ENCODE measurements around the gene DCAF11. TPM values are rescaled to one million over a fixed set of nuclear protein-coding genes. Genes with fewer than 3 reads are reported as not detected.

DCAF11 gene
- total RNA-seq, 2 experiments from 2014 or later: 85.6 to 91.8 TPM

GRCh38 chr14:24110523-24110922 lies 4.1 kb upstream of the DCAF11 start:
- H3K27ac Mint-ChIP-seq: peak overlapping the region; percentile 20
- peaks cover 25% of the 10 kb centered on the region for H3K4me1 Mint-ChIP-seq (ENCODE audit: low read depth)
- H3K27me3 Mint-ChIP-seq: no peaks in the 10 kb centered on the region
- no peak overlapping the region for H3K4me3 Mint-ChIP-seq
- ChIA-PET POLR2A (interaction anchor here (1.1 to 5.6 kb wide), 6 partner anchors 16 to 52 kb away, joined by 3 to 41 read pairs (median 5); partner anchors contain the start of genes IRF9, PCK2 and PSME1), CTCF (interaction anchor here (0.5 to 11.2 kb wide), 17 partner anchors 10 to 164 kb away, joined by 3 to 261 read pairs (median 5); partner anchors contain the start of genes DHRS4L2, EMC9, IRF9 and MDP1)
- H3K9me3 Mint-ChIP-seq: no peaks in the 10 kb centered on the region
- H3K36me3 Mint-ChIP-seq: peaks cover 7% of the 10 kb centered on the region
- no peak for DNase-seq
- intact Hi-C loops (cut with micrococcal nuclease): no loop called here

- peaks cover 21% of the 10 kb centered on the region for H3K36me3 Mint-ChIP-seq
- intact Hi-C loops (cut with micrococcal nuclease): no loop called here
- peak overlapping the region; percentile 100 for H3K27ac Mint-ChIP-seq
Observed at GRCh38 chr14:24113379-24113800, 1.2 kb upstream of the DCAF11 start.

GRCh38 chr14:24113801-24114531 lies 611 bp upstream of the DCAF11 start:
- Mint-ChIP-seq H3K27me3 (no peaks in the 10 kb centered on the region), H3K27ac (peak overlapping the region; percentile 100), H3K4me1 (ENCODE audit: low read depth) (peaks cover 30% of the 10 kb centered on the region), H3K9me3 (no peaks in the 10 kb centered on the region), H3K4me3 (peak overlapping the region; percentile 95), H3K36me3 (peaks cover 26% of the 10 kb centered on the region)
- ChIA-PET POLR2A (interaction anchor here (1.0 to 6.6 kb wide), 20 partner anchors 11 to 793 kb away, joined by 3 to 73 read pairs (median 8); partner anchors contain the start of genes CARMIL3, CBLN3, CHMP4A and CIDEB), CTCF (interaction anchor here (0.7 to 4.6 kb wide), 15 partner anchors 19 to 1105 kb away, joined by 3 to 33 read pairs (median 7); partner anchors contain the start of genes CIDEB, DHRS4L2, EMC9 and IRF9)
- DNase-seq: peak; percentile 93
- intact Hi-C loops (cut with micrococcal nuclease): loop anchor here (1.0 to 2.0 kb wide), 10 partner anchors 20 to 793 kb away; partner anchors contain the start of genes CARMIL3, CHMP4A, EMC9 and IPO4

More at GRCh38 chr14:24113379-24113800, 1.2 kb upstream of the DCAF11 start:
- CTCF ChIA-PET: interaction anchor here (1.4 to 4.6 kb wide), 9 partner anchors 18 to 220 kb away, joined by 3 to 33 read pairs (median 10); partner anchors contain the start of genes CIDEB, EMC9, IRF9 and MDP1
- H3K4me3 Mint-ChIP-seq: peak overlapping the region; percentile 95
- no peaks in the 10 kb centered on the region for H3K27me3 Mint-ChIP-seq
- DNase-seq: no peak
- POLR2A ChIA-PET: interaction anchor here (1.0 to 6.6 kb wide), 11 partner anchors 13 to 316 kb away, joined by 3 to 73 read pairs (median 27); partner anchors contain the start of genes CBLN3, EMC9, IRF9 and KHNYN
- H3K9me3 Mint-ChIP-seq: no peaks in the 10 kb centered on the region
- peaks cover 36% of the 10 kb centered on the region for H3K4me1 Mint-ChIP-seq (ENCODE audit: low read depth)

- peaks cover 22% of the 10 kb centered on the region for H3K4me1 Mint-ChIP-seq (ENCODE audit: low read depth)
- H3K36me3 Mint-ChIP-seq: peaks cover 36% of the 10 kb centered on the region
- DNase-seq: peak; percentile 26
- H3K27me3 Mint-ChIP-seq: no peaks in the 10 kb centered on the region
- ChIA-PET POLR2A (interaction anchor here (1.2 to 6.6 kb wide), 14 partner anchors 9 to 158 kb away, joined by 4 to 73 read pairs (median 15); partner anchors contain the start of genes CHMP4A, EMC9, IRF9 and PCK2), CTCF (interaction anchor here (0.7 to 4.6 kb wide), 17 partner anchors 7 to 218 kb away, joined by 3 to 33 read pairs (median 7); partner anchors contain the start of genes CIDEB, EMC9, IRF9 and PCK2)
- peak overlapping the region; percentile 100 for H3K27ac Mint-ChIP-seq
- no peaks in the 10 kb centered on the region for H3K9me3 Mint-ChIP-seq
- intact Hi-C loops (cut with micrococcal nuclease): loop anchor here (1.0 to 2.0 kb wide), 5 partner anchors 21 to 646 kb away; partner anchors contain the start of genes CARMIL3, GMPR2, IPO4 and NEDD8
- H3K4me3 Mint-ChIP-seq: peak overlapping the region; percentile 95
Observed at GRCh38 chr14:24115422-24116127, 998 bp downstream of the DCAF11 start.

GRCh38 chr14:24116128-24116814 lies 1.7 kb downstream of the DCAF11 start:
- POLR2A ChIA-PET: interaction anchor here (0.9 to 6.6 kb wide), 7 partner anchors 10 to 158 kb away, joined by 3 to 73 read pairs (median 27); partner anchors contain the start of genes EMC9, PSME1, PSME2 and RNF31
- H3K4me1 Mint-ChIP-seq (ENCODE audit: low read depth): peaks cover 20% of the 10 kb centered on the region
- peak overlapping the region; percentile 95 for H3K4me3 Mint-ChIP-seq
- no peak for DNase-seq
- peak overlapping the region; percentile 100 for H3K27ac Mint-ChIP-seq
- peaks cover 38% of the 10 kb centered on the region for H3K36me3 Mint-ChIP-seq
- intact Hi-C loops (cut with micrococcal nuclease): no loop called here
- H3K27me3 Mint-ChIP-seq: no peaks in the 10 kb centered on the region
- CTCF ChIA-PET: interaction anchor here (0.7 to 4.6 kb wide), 11 partner anchors 8 to 217 kb away, joined by 3 to 33 read pairs (median 5); partner anchors contain the start of genes EMC9, IRF9, PCK2 and PSME2
- H3K9me3 Mint-ChIP-seq: no peaks in the 10 kb centered on the region

GRCh38 chr14:24117179-24117578 lies 2.6 kb downstream of the DCAF11 start:
- Mint-ChIP-seq H3K9me3 (no peaks in the 10 kb centered on the region), H3K4me3 (no peak overlapping the region), H3K36me3 (peaks cover 40% of the 10 kb centered on the region), H3K27ac (no peak overlapping the region), H3K4me1 (ENCODE audit: low read depth) (peaks cover 20% of the 10 kb centered on the region), H3K27me3 (no peaks in the 10 kb centered on the region)
- ChIA-PET CTCF (interaction anchor here (0.8 to 4.6 kb wide), 4 partner anchors 9 to 89 kb away, joined by 3 to 33 read pairs (median 6); partner anchors contain the start of gene IRF9), POLR2A (interaction anchor here (0.6 to 6.6 kb wide), 4 partner anchors 9 to 163 kb away, joined by 3 to 73 read pairs (median 16); partner anchors contain the start of gene PSME1)
- DNase-seq: no peak
- intact Hi-C loops (cut with micrococcal nuclease): no loop called here

DNA sequence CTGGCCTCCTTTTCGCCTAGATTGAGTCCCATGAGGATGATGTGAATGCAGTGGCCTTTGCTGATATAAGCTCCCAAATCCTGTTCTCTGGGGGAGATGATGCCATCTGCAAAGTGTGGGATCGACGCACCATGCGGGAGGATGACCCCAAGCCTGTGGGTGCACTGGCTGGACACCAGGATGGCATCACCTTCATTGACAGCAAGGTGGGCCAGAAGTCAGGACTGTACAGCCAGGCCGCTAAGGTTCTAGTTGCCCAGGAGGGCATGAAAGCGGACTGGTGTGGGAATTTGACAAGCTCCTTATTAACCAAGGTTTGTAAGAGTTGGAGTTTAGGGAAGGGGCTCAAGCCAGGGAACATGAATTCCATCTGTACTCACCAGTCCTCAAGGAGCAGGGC lies 5.1 kb downstream of the DCAF11 start:
- intact Hi-C loops (cut with micrococcal nuclease): no loop called here
- Mint-ChIP-seq H3K4me1 (ENCODE audit: low read depth) (peaks cover 20% of the 10 kb centered on the region), H3K36me3 (peaks cover 49% of the 10 kb centered on the region), H3K9me3 (no peaks in the 10 kb centered on the region), H3K4me3 (no peak overlapping the region), H3K27ac (no peak overlapping the region), H3K27me3 (no peaks in the 10 kb centered on the region)
- ChIA-PET CTCF (interaction anchor here (1.0 kb wide), 1 partner anchor 11 kb away, joined by 7 read pairs; no protein-coding TSS in a partner anchor), POLR2A (interaction anchor here (1.1 to 6.6 kb wide), 2 partner anchors 13 to 17 kb away, joined by 4 to 73 read pairs; partner anchors contain the start of gene PSME1)
- DNase-seq: no peak

- Mint-ChIP-seq H3K36me3 (peaks cover 40% of the 10 kb centered on the region), H3K27ac (no peak overlapping the region), H3K9me3 (no peaks in the 10 kb centered on the region), H3K27me3 (no peaks in the 10 kb centered on the region), H3K4me1 (ENCODE audit: low read depth) (peaks cover 11% of the 10 kb centered on the region), H3K4me3 (no peak overlapping the region)
- ChIA-PET CTCF (no interaction called here), POLR2A (interaction anchor here (0.8 to 1.0 kb wide), 2 partner anchors 13 kb away, joined by 3 to 4 read pairs; no protein-coding TSS in a partner anchor)
- no peak for DNase-seq
- intact Hi-C loops (cut with micrococcal nuclease): no loop called here
Observed at GRCh38 chr14:24121210-24121609, 6.6 kb downstream of the DCAF11 start.

DNA sequence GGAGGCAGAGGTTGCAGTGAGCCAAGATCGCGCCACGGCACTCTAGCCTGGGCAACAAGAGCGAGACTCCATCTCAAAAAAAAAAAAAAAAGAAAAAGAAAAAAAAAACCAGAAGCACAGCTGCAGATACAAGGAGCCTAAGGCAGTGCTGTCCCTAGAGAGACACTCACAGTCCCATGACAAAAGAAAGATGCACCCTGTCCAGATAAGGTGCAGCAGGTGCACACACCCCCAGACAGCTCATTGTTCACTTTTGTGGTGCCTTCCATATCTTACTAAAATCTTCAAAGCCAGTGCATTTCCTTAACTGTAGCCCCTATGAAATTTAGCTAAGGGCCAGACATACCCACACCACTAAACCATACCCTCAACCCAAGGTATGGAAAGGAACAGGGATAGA lies 7.8 kb downstream of the DCAF11 start:
- Mint-ChIP-seq H3K9me3 (no peaks in the 10 kb centered on the region), H3K4me3 (no peak overlapping the region), H3K36me3 (peaks cover 33% of the 10 kb centered on the region), H3K27me3 (no peaks in the 10 kb centered on the region), H3K27ac (no peak overlapping the region), H3K4me1 (ENCODE audit: low read depth) (no peaks in the 10 kb centered on the region)
- DNase-seq: no peak
- ChIA-PET POLR2A (no interaction called here), CTCF (no interaction called here)
- intact Hi-C loops (cut with micrococcal nuclease): no loop called here

- DNase-seq: no peak
- no peaks in the 10 kb centered on the region for H3K27me3 Mint-ChIP-seq
- no peak overlapping the region for H3K4me3 Mint-ChIP-seq
- POLR2A ChIA-PET: no interaction called here
- H3K36me3 Mint-ChIP-seq: peaks cover 29% of the 10 kb centered on the region
- no peaks in the 10 kb centered on the region for H3K9me3 Mint-ChIP-seq
- no peak overlapping the region for H3K27ac Mint-ChIP-seq
- no peaks in the 10 kb centered on the region for H3K4me1 Mint-ChIP-seq (ENCODE audit: low read depth)
- CTCF ChIA-PET: interaction anchor here (1.5 kb wide), 1 partner anchor 13 kb away, joined by 3 read pairs; the partner anchor contains the start of gene PSME1
- intact Hi-C loops (cut with micrococcal nuclease): no loop called here
Observed at GRCh38 chr14:24122898-24123297, 8.3 kb downstream of the DCAF11 start.
